ENCODE data around the gene AFTPH. TPM values are rescaled to one million over a fixed set of nuclear protein-coding genes. Genes with fewer than 3 reads are reported as not detected.

Gene AFTPH
- total RNA-seq, 1 donor from 2014 or later: 28.3 TPM

GRCh38 chr2:64613276-64613675 lies 89.1 kb downstream of the AFTPH start:
- ATAC-seq: no peak

- ATAC-seq: no peak
Observed at GRCh38 chr2:64615192-64615763, 91.2 kb downstream of the AFTPH start.

- no peak for ATAC-seq
Observed at GRCh38 chr2:64615844-64616536, 91.9 kb downstream of the AFTPH start.

GRCh38 chr2:64617631-64618151 lies 93.6 kb downstream of the AFTPH start:
- ATAC-seq: peak; percentile 30

- ATAC-seq: no peak
Observed at GRCh38 chr2:64620661-64621060, 96.5 kb downstream of the AFTPH start.

- ATAC-seq: no peak
Observed at GRCh38 chr2:64622443-64623241, 98.5 kb downstream of the AFTPH start.

GRCh38 chr2:64623242-64623850 lies 99.2 kb downstream of the AFTPH start:
- ATAC-seq: no peak

GRCh38 chr2:64624108-64624610 lies 100.0 kb downstream of the AFTPH start:
- no peak for ATAC-seq

- ATAC-seq: no peak
Observed at GRCh38 chr2:64624862-64625261, 100.7 kb downstream of the AFTPH start.

GRCh38 chr2:64625299-64626145 lies 101.4 kb downstream of the AFTPH start:
- no peak for ATAC-seq

GRCh38 chr2:64626146-64626809 lies 102.2 kb downstream of the AFTPH start:
- ATAC-seq: no peak

- ATAC-seq: no peak
Observed at GRCh38 chr2:64626963-64627760, 103.0 kb downstream of the AFTPH start.

- no peak for ATAC-seq
Observed at GRCh38 chr2:64627860-64628841, 104.0 kb downstream of the AFTPH start.

- peak; percentile 61 for ATAC-seq
Observed at GRCh38 chr2:64629329-64629781, 105.2 kb downstream of the AFTPH start.

- ATAC-seq: no peak
Observed at GRCh38 chr2:64629875-64630274, 105.7 kb downstream of the AFTPH start.

GRCh38 chr2:64630752-64631151 lies 106.6 kb downstream of the AFTPH start:
- no peak for ATAC-seq

GRCh38 chr2:64631771-64632170 lies 107.6 kb downstream of the AFTPH start:
- ATAC-seq: no peak

GRCh38 chr2:64632835-64633819 lies 109.0 kb downstream of the AFTPH start:
- peak; percentile 10 for ATAC-seq
